CD8-positive, alpha-beta memory T cell (primary cell): ENCODE results near the gene CRADD. TPM values are rescaled to one million over a fixed set of nuclear protein-coding genes. Genes with fewer than 3 reads are reported as not detected.
A peak's percentile ranks its signal among the peaks of the same experiment; 100 is the strongest.

Experiments
- CTCF ChIA-PET: fragments of 350-600 bp; sonication (Branson Sonifier 250); formaldehyde crosslinking; loops from one replicate; lab custom pipeline; 2021; ENCODE audit warnings: antibody characterized with exemption; lab: Charles Lee
- POLR2A ChIA-PET: fragments of 350-600 bp; sonication (Branson Sonifier 250); formaldehyde crosslinking; loops from one replicate; lab custom pipeline; 2021; ENCODE audit warnings: antibody characterized with exemption; lab: Charles Lee
- DNase-seq, 5 donors: peaks; one replicate each; pipeline versions ENCODE4 v3.0.0 to v3.0.0-alpha.2; 2020 to 2022; ENCODE audit warnings: mixed read lengths in 1 of 5
- H3K27ac ChIP-seq: one replicate; pipeline ENCODE4 v1.7.0; 2013; ENCODE audit warnings: low read depth, mild to moderate bottlenecking, low read length, moderate library complexity
- H3K27me3 ChIP-seq: 2 replicates; pipeline ENCODE4 v1.7.0; 2013; ENCODE audit warnings: low read length, mild to moderate bottlenecking; ENCODE audit not compliant: insufficient read depth, poor library complexity, severe bottlenecking
- H3K36me3 ChIP-seq: 2 replicates; pipeline ENCODE4 v1.7.0; 2013; ENCODE audit warnings: mild to moderate bottlenecking, low read length, moderate library complexity; ENCODE audit not compliant: insufficient read depth
- H3K4me1 ChIP-seq: 2 replicates; pipeline ENCODE4 v1.7.0; 2013; ENCODE audit warnings: mild to moderate bottlenecking, low read length, moderate library complexity; ENCODE audit not compliant: insufficient read depth
- H3K4me3 ChIP-seq: 2 replicates; pipeline ENCODE4 v1.7.0; 2013; ENCODE audit warnings: mild to moderate bottlenecking, low read length
- H3K9me3 ChIP-seq: 2 replicates; pipeline ENCODE4 v1.7.0; 2013; ENCODE audit warnings: mild to moderate bottlenecking, low read length
- H3K27ac Mint-ChIP-seq, 8 donors: one replicate each; pipeline ENCODE4 v1.8.0; 2020 to 2021; ENCODE audit warnings: mixed read lengths in 8 of 8, mild to moderate bottlenecking in 6 of 8, inconsistent platforms in 3 of 8, moderate library complexity in 3 of 8
- H3K27me3 Mint-ChIP-seq, 2 donors: one replicate each; pipeline ENCODE4 v1.8.0; 2020 to 2021; ENCODE audit warnings: mixed read lengths in 2 of 2, mild to moderate bottlenecking in 1 of 2, moderate library complexity in 1 of 2
- H3K36me3 Mint-ChIP-seq, 3 donors: one replicate each; pipeline ENCODE4 v1.8.0; 2020 to 2021; ENCODE audit warnings: mixed read lengths in 3 of 3, inconsistent platforms in 1 of 3, mild to moderate bottlenecking in 1 of 3
- H3K4me1 Mint-ChIP-seq, 3 donors: one replicate each; pipeline ENCODE4 v1.8.0; 2020 to 2021; ENCODE audit warnings: mixed read lengths in 3 of 3, inconsistent platforms in 1 of 3, mild to moderate bottlenecking in 1 of 3
- H3K4me3 Mint-ChIP-seq, 7 donors: one replicate each; pipeline ENCODE4 v1.8.0; 2020 to 2021; ENCODE audit warnings: mixed read lengths in 7 of 7, mild to moderate bottlenecking in 6 of 7, moderate library complexity in 4 of 7, inconsistent platforms in 2 of 7
- H3K9me3 Mint-ChIP-seq, 5 donors: one replicate each; pipeline ENCODE4 v1.8.0; 2020 to 2022; ENCODE audit warnings: mixed read lengths in 5 of 5, mild to moderate bottlenecking in 3 of 5, moderate library complexity in 2 of 5, inconsistent platforms in 1 of 5
- polyA plus RNA-seq: library from polyadenylated mRNA; unstranded; fragments of 300-500 nt; fragmentation: Illumina TruSeq; gene quantifications from one replicate; pipeline ENCODE4 v1.2.3, GENCODE V29; 2021
- total RNA-seq, 2 experiments: library from RNA; stranded (reverse); gene quantifications; one replicate each; pipeline ENCODE4 v1.2.3, GENCODE V29; 2021

CRADD gene
- total and polyA plus RNA-seq, 3 experiments from 2014 or later, result 8.6 to 13.2 (median 11.7) TPM

DNA sequence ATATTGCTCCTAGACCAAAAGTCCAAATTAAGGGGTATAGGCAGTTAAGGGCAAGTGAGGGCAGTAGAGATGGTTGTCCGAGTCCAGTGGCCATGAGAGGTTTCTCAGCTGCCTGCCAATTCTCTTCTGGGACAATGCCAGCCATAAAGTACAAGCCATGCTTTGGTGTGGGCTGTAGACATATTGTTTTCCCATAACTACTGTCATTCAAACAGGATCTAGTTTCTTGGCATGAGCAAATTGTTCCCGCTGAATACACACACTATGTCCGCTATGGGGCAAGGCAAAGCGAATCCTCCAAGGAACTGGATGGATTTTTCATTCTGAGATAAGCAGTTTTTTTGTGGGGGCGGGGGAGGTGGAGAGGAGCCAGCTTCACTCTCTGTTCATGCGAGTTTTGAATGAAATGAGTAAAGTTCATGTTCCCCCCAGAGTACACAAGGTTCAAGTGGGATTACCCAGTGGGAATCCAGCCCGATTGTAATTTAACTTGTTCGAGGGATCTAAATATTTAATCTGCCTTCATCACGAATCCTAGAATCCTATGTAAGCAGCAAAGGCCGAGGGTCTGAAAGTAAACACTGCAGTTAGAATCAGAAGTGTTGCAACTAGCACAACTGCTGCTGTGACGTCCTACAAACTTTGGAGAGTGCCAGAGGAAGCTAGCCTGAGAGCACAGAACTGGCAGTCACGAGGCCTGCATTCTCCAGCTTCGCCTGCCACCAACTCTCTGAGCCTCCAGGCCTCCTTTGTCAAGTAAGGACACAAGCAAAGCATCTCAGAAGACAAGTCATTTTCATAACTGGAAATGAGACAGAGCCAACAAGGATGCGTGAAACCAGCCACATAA is 137.0 kb downstream of the CRADD start:
- POLR2A ChIA-PET, result no interaction called here
- CTCF ChIA-PET, result no interaction called here
- no peak overlapping the region for H3K27ac ChIP-seq
- H3K36me3 ChIP-seq, result no peaks in the 10 kb centered on the region
- H3K27me3 ChIP-seq, result no peaks in the 10 kb centered on the region
- no peak overlapping the region for H3K4me3 ChIP-seq
- H3K4me3 Mint-ChIP-seq, result no peak overlapping the region
- no peaks in the 10 kb centered on the region for H3K9me3 ChIP-seq
- no peaks in the 10 kb centered on the region for H3K27me3 Mint-ChIP-seq
- H3K9me3 Mint-ChIP-seq, result no peaks in the 10 kb centered on the region
- H3K4me1 ChIP-seq, result no peaks in the 10 kb centered on the region
- no peaks in the 10 kb centered on the region for H3K36me3 Mint-ChIP-seq
- H3K27ac Mint-ChIP-seq, result no peak overlapping the region
- DNase-seq, result no peak
- no peaks in the 10 kb centered on the region for H3K4me1 Mint-ChIP-seq

DNA sequence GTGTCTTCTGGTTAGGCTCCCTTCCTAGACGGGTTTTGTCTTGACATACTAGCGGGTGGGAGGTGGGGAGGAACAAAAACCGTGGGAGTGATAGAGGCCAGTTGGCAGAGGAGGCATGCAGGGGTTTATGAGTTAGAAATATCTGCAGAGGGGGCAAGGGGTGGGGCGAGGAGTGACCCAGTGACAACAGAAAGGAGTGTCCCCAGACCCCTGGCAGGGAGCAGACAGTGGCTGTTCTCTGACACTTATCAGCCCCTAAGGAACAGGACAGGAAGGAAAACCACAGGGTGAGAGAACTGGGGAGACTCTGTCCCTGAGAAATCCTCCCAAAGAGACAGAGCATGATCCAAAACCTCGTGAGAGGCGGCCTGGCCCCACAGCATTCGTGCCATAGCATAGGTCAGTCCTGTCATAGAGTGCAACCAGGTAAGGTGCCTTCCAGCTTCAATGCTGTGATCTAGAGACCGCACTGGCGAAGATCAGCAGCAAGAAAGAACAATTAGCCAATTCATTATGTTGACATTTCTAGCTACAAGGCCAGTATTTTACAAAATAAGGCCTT is 141.4 kb downstream of the CRADD start:
- POLR2A ChIA-PET, result no interaction called here
- no peaks in the 10 kb centered on the region for H3K4me1 Mint-ChIP-seq
- no peak overlapping the region for H3K4me3 Mint-ChIP-seq

DNA sequence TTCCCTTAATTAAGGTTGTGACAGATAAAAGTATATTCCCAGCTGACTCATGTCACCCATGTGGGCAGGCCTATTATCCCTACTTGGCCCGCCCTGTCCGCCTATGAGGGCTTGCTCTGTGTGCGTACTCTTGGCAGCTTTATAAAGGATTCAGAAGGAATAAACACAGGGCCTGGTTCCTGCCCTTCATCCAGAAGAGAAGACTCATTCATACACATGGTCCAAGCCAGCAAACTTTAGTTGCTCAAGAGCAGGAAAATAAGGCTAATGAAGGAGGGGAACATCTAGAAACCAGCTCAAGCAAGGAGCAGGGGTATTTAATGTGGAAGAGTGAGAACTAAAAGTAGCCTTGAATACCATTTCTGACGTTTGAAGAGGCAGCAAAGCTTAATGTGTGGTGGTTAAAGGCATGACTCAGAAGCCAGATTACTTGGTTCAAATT is 141.9 kb downstream of the CRADD start:
- ChIA-PET CTCF (no interaction called here), POLR2A (no interaction called here)
- no peaks in the 10 kb centered on the region for H3K9me3 Mint-ChIP-seq
- no peaks in the 10 kb centered on the region for H3K36me3 ChIP-seq
- H3K27ac ChIP-seq, result no peak overlapping the region
- H3K27me3 Mint-ChIP-seq, result no peaks in the 10 kb centered on the region
- H3K36me3 Mint-ChIP-seq, result peaks cover 0 to 12% (median 9%) of the 10 kb centered on the region in 3 donors
- H3K9me3 ChIP-seq, result no peaks in the 10 kb centered on the region
- no peaks in the 10 kb centered on the region for H3K27me3 ChIP-seq
- H3K4me3 Mint-ChIP-seq, result no peak overlapping the region
- no peaks in the 10 kb centered on the region for H3K4me1 ChIP-seq
- H3K4me1 Mint-ChIP-seq, result no peaks in the 10 kb centered on the region
- H3K27ac Mint-ChIP-seq, result no peak overlapping the region
- H3K4me3 ChIP-seq, result no peak overlapping the region
- no peak for DNase-seq

More for the DNA sequence above, 141.4 kb downstream of the CRADD start:
- Histone ChIP-seq H3K27me3 (no peaks in the 10 kb centered on the region), H3K36me3 (no peaks in the 10 kb centered on the region), H3K27ac (no peak overlapping the region), H3K9me3 (no peaks in the 10 kb centered on the region), H3K4me3 (no peak overlapping the region), H3K4me1 (no peaks in the 10 kb centered on the region)
- Mint-ChIP-seq H3K27me3 (no peaks in the 10 kb centered on the region), H3K9me3 (no peaks in the 10 kb centered on the region), H3K36me3 (peaks cover 0 to 12% (median 9%) of the 10 kb centered on the region in 3 donors), H3K27ac (peak overlapping the region in 1 of 8 donors; percentile 29)
- DNase-seq, result no peak
- CTCF ChIA-PET, result no interaction called here

DNA sequence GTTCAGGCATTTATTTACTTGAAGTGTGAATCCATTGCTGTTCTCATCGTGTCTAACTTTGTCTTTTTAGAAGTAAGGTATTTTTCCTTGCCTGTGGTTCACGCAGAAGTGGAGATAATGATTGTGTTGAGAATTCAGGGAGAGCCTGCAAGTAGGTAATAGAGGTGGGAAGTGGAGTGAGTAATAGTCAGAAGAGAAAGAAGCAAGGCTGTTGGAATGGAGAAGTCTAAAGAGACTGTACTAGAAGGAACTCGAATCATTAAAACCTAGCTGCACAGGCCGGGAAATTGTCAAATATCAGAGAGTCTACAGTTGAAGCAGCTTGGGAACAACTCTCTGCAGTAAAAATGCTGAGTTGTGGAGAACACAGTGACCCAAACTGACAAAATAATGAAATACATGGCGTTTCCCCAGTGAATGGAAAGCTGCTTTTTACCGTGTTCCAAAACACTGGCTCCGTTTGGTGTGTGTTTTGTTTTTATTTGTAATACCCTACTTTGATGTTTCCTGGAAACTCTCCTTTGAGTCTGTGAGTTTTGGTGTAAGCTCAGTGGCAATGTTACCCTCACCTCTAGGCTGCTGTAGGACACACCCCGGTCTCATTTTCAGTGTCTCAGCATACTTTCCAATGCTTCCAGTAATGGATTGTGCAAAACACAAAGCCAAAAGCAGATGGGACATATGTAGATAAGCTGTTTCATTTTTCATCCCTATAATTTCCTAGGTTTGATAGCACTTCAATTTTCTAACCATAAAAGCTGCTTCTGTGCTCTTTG is 146.6 kb downstream of the CRADD start:
- Mint-ChIP-seq H3K27me3 (no peaks in the 10 kb centered on the region), H3K4me1 (no peaks in the 10 kb centered on the region), H3K36me3 (peaks cover 0 to 12% (median 9%) of the 10 kb centered on the region in 3 donors), H3K27ac (no peak overlapping the region), H3K9me3 (no peaks in the 10 kb centered on the region), H3K4me3 (no peak overlapping the region)
- POLR2A ChIA-PET, result no interaction called here
- CTCF ChIA-PET, result no interaction called here
- Histone ChIP-seq H3K4me3 (no peak overlapping the region), H3K4me1 (no peaks in the 10 kb centered on the region), H3K36me3 (no peaks in the 10 kb centered on the region), H3K9me3 (no peaks in the 10 kb centered on the region), H3K27me3 (no peaks in the 10 kb centered on the region), H3K27ac (no peak overlapping the region)
- no peak for DNase-seq

DNA sequence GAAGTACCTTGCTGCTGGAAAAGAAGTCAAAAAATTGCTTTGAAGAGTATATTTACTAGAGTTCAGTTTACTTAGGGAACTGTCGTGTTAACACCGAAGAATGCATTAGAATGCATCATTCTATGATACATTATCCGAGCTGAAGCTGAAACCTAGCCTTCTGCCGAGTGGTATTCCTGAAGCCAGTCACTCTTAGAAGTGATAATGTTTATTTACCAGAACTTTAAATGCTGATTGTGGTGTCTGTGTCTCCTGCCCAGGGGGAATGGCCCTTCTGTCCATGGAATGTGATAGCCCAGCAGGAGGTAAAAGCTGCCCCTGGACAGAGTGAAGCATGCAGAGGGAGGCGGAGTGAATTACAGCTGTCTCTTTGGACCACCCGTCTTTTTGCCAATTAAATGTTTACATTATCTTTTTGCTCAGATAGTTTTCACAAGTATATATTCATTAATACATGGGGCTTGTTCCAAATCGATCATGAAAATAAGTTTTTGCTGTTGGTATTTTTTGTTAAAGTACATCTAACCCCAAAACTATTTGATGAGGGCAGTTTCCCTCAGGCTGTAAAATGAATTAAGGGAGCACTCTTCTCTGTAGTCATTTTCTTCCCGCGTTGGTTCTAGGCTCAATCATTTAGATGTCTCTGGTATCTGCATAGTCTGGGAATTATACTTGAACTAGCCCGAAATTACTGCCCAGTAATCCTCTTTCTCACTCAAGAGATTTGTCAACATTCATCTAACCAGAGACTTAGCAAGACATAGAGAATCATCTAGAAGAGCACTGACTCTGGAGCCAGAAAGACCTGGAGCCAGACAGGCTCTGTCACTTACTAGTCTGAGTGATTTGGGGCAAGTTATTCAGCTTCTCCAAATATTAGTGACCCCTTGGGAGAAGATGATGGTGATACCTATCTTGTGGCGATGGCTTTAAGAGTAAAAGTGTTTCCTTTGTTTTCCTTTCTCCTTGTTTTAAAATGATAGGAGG is 147.6 kb downstream of the CRADD start:
- Mint-ChIP-seq H3K9me3 (no peaks in the 10 kb centered on the region), H3K4me1 (no peaks in the 10 kb centered on the region), H3K36me3 (peaks cover 0 to 11% (median 9%) of the 10 kb centered on the region in 3 donors), H3K27ac (no peak overlapping the region), H3K4me3 (no peak overlapping the region), H3K27me3 (no peaks in the 10 kb centered on the region)
- DNase-seq, result no peak
- ChIA-PET POLR2A (no interaction called here), CTCF (no interaction called here)
- H3K27ac ChIP-seq, result no peak overlapping the region
- H3K27me3 ChIP-seq, result no peaks in the 10 kb centered on the region
- H3K36me3 ChIP-seq, result no peaks in the 10 kb centered on the region
- no peaks in the 10 kb centered on the region for H3K9me3 ChIP-seq
- no peaks in the 10 kb centered on the region for H3K4me1 ChIP-seq
- H3K4me3 ChIP-seq, result no peak overlapping the region

DNA sequence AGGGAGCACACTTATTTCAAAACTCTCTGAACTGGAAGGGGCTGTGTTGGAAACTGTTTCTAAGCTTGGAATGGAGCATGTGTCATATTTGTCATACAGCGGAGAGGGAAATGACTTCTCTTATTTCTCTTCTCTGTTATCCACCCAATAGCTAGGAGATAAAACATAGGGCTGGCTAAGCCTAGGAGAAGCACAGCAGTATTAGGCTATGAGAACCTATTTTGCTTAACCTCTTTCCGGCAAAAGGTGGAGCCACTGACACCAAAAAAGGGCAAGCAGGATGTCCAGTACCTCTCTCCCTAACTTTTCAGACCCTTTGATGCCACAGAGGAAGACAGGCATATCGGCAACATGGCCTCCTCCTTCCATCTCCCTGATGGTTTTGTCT is 148.3 kb downstream of the CRADD start:
- DNase-seq, result no peak
- Histone ChIP-seq H3K27me3 (no peaks in the 10 kb centered on the region), H3K36me3 (no peaks in the 10 kb centered on the region), H3K4me3 (no peak overlapping the region), H3K4me1 (no peaks in the 10 kb centered on the region), H3K9me3 (no peaks in the 10 kb centered on the region), H3K27ac (no peak overlapping the region)
- Mint-ChIP-seq H3K27me3 (no peaks in the 10 kb centered on the region), H3K36me3 (peaks cover 0 to 9% (median 7%) of the 10 kb centered on the region in 3 donors), H3K4me3 (no peak overlapping the region), H3K27ac (no peak overlapping the region), H3K4me1 (no peaks in the 10 kb centered on the region), H3K9me3 (no peaks in the 10 kb centered on the region)
- POLR2A ChIA-PET, result no interaction called here
- CTCF ChIA-PET, result no interaction called here

DNA sequence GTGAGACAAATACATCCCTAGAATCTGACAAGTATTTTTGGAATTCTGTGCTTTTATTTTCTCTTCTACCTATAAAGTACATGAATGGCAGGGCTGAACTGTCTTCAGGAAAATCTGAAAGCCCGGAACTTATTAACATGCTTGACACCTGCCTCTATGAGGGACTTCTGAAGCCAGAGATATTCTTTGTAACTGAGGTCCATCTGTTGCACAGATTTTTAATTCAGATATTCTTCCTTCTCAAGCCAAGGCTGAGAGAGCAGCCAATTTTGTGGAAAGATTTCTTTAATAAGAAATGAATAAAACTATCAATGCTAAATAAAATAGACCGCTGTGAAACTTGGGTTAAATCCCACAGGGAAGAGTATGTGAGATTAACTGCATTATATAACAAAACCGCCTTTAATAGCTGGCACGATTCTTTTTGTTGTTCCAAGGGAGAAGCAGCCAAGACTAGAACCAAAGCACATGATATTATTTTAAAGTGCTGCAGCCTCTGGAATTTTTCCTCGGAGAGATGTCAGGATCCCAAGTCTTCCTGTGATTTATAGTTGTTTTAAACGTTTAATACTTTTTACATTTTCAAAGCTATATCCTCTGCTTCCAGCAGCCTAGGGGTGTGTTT is 148.9 kb downstream of the CRADD start:
- POLR2A ChIA-PET, result no interaction called here
- Mint-ChIP-seq H3K4me1 (no peaks in the 10 kb centered on the region), H3K27me3 (no peaks in the 10 kb centered on the region), H3K9me3 (no peaks in the 10 kb centered on the region), H3K36me3 (peaks cover 0 to 5% (median 4%) of the 10 kb centered on the region in 3 donors), H3K4me3 (no peak overlapping the region), H3K27ac (no peak overlapping the region)
- H3K4me1 ChIP-seq, result no peaks in the 10 kb centered on the region
- no peaks in the 10 kb centered on the region for H3K36me3 ChIP-seq
- H3K27ac ChIP-seq, result no peak overlapping the region
- H3K27me3 ChIP-seq, result no peaks in the 10 kb centered on the region
- no peak overlapping the region for H3K4me3 ChIP-seq
- CTCF ChIA-PET, result no interaction called here
- no peak for DNase-seq
- H3K9me3 ChIP-seq, result no peaks in the 10 kb centered on the region
